Adrenal gland (tissue), 5 donors: ENCODE results near the gene GLP2R.

ENCODE experiments used
- POLR2A ChIP-seq, 2 donors: fragments of 450-650 bp; IDR thresholded peaks; one replicate each; pipeline ENCODE4 v1.6.1; 2017; ENCODE audit warnings: antibody characterized with exemption in 2 of 2, mild to moderate bottlenecking in 2 of 2, moderate library complexity in 1 of 2
- TF ChIP-seq, protein P1 (sequence below), 6 experiments: fragments of 450-650 bp in 4 of 6; fragments of 200-600 bp in 2 of 6; sonication (generic) in 1 of 6; IDR thresholded peaks; 1 replicate in 5 of 6; 2 replicates in 1 of 6; pipeline versions ENCODE4 v1.5.1 to v1.8.0; 2016 to 2021; ENCODE audit warnings: antibody characterized with exemption in 6 of 6, mild to moderate bottlenecking in 2 of 6, moderate library complexity in 1 of 6
- donor health status: DM: no; HTN: no; CAD: no.

DNA sequence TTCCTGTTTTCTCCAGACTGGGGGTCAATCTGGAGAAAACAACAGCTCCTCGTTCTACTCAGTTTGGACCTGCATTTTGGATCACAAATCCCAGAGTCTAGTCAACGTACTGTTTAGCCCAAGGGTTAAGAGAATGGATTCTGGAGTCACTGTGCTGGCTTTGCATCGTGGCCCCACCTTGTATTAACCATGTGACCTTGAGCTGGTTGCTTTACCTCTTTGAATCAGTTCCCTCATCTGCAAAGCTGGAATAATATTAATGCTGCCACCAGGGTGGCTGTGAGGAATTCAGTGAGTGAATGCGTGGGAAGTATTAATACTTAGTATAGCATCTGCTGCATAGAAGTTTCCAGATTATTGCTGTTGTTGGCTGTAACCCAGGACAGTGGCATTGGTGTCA lies 23.0 kb upstream of the GLP2R start:
- TF ChIP-seq, protein P1, sequence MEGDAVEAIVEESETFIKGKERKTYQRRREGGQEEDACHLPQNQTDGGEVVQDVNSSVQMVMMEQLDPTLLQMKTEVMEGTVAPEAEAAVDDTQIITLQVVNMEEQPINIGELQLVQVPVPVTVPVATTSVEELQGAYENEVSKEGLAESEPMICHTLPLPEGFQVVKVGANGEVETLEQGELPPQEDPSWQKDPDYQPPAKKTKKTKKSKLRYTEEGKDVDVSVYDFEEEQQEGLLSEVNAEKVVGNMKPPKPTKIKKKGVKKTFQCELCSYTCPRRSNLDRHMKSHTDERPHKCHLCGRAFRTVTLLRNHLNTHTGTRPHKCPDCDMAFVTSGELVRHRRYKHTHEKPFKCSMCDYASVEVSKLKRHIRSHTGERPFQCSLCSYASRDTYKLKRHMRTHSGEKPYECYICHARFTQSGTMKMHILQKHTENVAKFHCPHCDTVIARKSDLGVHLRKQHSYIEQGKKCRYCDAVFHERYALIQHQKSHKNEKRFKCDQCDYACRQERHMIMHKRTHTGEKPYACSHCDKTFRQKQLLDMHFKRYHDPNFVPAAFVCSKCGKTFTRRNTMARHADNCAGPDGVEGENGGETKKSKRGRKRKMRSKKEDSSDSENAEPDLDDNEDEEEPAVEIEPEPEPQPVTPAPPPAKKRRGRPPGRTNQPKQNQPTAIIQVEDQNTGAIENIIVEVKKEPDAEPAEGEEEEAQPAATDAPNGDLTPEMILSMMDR (IDR thresholded peaks at IDR 0.05): no peak
- TF ChIP-seq POLR2A (IDR thresholded peaks at IDR 0.05): no peak
